HG02678 (cell line): Measurements from ENCODE around the gene POU2AF1.

Source experiments
- ATAC-seq: cut with Tn5 transposase; IDR thresholded peaks from one replicate; pipeline ENCODE4 v1.9.1; 2021; ENCODE audit warnings: mild to moderate bottlenecking, moderate library complexity; ENCODE audit not compliant: unreplicated experiment

The POU2AF1 gene

GRCh38 chr11:111378861-111379601 lies at the start of gene POU2AF1:
POU2AF1 (minus strand) TSS chr11:111379275; CDS start chr11:111379177, 98 bp downstream.
- ATAC-seq: peak; percentile 72

DNA sequence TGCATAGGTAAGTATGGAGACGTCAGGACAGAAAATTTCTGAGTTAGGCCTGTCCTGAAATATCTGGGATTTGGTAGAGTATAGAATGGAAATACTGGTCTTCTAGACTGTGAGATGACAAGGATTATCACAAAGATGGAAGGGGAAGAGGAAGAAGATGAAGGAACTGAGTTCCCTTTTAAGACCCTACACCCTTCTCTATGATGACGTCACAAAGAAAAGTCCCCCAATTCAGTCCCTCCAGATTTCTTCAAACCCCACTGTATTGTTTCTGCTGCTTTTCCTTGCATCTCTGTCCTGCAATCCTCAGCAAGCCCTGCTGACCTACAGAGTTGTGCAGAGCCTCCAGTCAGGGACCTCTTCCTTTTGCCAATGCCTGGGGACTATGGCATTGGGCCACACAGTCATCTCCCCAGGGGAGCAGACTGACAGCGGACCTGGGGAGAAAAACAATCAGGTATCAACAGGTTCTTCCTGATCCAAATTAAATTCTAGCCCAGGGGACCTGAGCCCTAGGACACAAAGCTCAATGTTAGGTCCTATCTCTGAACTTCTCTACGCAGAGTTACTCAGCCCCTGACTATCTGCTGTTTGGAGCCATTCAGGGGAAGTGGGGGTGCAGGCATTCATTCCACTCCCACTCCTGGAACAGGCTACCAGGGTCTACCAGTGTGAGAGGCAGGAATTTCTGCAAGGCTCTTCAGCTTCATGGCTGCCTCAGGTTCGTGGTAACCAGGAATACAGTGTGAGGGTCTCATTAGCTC lies 49.2 kb upstream of the POU2AF1 start:
- no peak for ATAC-seq

- ATAC-seq: no peak
Measured at GRCh38 chr11:111427471-111427912, 48.4 kb upstream of the POU2AF1 start.

DNA sequence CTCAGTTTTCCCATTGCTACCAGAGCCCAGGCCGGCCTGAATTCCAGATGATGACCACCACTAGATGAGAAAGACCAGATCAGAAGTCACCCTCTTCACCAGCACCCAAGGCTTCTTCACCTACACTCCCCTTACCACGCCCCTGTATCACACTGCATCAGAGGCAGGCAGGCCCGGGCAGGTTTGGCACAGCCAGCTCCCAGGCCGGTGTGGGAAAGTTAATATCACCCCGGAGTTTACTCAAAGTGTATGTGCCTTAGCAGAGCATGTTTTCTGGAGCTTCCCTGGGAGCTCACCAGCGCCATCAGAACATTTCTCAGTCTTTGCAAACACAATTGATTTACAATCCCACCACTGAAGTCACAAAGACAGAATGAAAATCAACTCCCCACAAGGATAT lies 47.5 kb upstream of the POU2AF1 start:
- ATAC-seq: no peak

DNA sequence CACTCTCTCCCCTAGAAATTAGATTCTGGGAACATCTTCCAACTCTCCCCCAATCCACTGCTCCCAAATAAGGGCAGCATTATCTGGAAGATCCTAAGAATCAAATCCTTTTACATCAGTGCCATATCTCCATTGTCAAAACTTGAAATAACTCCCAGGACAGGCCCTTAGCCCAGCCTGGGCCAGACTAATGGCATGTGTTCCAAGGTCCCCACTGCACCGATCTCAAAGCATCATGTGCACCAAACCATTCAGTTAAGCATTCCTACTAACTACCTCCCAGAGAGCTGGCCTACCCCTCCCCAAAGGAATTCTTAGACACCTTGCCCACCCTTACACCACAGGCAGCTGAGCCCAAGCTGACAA lies 44.2 kb upstream of the POU2AF1 start:
- peak; percentile 3 for ATAC-seq

- ATAC-seq: peak; percentile 82
Measured at GRCh38 chr11:111422494-111423249, 43.6 kb upstream of the POU2AF1 start.

DNA sequence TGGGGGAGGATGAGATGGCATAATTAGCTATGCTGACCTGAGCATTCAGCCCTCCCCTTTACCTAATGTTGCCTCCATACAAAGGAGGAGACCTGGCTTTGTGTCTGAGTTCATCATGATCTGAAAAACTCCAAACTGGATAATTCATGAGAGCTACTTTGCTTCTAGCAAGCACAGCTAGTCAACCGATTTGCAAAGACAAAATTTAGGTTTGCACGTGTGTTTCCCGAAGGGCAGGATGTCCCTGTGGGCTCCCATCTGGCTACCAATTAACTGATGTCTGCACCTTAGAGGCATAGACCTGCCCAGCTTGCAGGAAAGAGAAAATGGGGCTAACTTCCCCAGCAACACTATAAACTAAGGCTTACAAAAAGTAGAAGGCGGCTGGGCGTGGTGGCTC lies 42.2 kb upstream of the POU2AF1 start:
- ATAC-seq: no peak

- no peak for ATAC-seq
Measured at GRCh38 chr11:111419641-111420327, 40.7 kb upstream of the POU2AF1 start.

DNA sequence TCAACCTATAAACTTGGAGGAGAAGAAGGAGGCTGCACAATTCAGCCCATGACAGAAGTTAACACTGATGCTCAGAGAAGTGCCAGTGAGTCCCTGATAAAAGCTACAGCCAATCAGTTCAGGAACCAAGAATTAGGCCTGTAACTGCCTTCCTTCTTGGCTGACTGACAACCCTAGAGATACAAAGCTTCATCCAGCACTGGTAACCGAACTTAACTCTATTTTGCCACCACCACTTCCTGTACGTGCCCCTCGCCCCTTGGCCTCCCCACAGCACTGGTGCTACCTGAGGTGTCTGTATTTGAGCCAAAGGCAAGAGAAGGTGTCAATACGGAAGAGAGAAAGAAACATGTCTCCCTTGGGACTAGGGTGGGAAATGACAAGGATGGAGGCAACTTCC lies 40.1 kb upstream of the POU2AF1 start:
- no peak for ATAC-seq

DNA sequence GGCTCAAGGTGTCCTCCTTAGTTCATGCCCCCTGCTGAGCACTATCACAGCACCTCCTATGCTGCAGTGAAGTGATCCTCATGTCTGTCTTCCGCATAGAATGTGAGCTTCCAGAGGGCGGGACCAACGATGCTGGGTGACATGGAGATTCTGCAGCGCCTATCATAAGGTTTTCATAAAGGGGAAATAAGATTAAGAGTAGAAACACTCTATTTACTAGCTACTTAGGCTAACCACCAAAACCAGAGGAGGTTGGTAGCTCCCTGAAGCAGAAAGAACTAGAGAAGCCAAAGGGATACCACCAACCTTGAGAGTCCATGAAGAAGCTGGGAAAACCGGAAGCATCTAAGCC lies 39.3 kb upstream of the POU2AF1 start:
- ATAC-seq: no peak

GRCh38 chr11:111417766-111418435 lies 38.8 kb upstream of the POU2AF1 start:
- peak; percentile 37 for ATAC-seq

DNA sequence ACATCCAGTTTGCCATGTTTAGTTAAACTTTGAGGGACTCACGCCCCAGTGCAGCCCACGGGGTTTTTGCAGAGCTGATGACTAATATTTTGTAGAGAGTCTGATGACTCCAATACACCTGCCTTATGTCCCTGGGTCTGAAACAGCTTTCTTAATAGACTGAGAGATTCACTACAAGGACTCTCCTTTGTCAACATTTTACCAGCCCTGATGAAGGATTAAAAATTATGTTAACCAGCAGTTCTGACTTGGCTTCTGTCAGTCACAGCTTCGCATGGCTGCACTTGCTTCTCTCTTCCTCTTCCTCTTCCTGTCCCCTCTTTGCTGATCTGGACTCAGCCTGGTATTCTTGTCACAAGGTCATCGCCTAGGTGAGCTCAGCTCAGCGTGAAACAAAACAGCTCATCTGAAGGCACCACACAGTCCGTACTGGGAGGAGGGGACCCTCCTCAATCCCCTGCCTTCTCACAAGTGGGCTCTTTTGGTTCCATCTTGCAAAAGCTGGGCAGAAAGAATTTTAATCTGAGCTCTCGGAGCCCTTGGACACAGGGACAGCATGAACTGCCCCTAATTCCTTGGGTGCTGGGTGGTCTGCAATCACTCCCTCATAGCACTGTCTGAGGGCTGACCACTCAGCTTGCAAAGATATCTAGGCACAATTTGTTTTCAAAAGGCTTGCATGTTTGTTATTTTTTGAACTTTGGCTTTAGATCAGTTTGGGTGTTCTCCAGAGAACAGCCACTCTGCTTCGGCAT lies 38.1 kb upstream of the POU2AF1 start:
- peak; percentile 57 for ATAC-seq

GRCh38 chr11:111416231-111416960 lies 37.3 kb upstream of the POU2AF1 start:
- ATAC-seq: no peak

GRCh38 chr11:111414936-111415335 lies 35.9 kb upstream of the POU2AF1 start:
- no peak for ATAC-seq

DNA sequence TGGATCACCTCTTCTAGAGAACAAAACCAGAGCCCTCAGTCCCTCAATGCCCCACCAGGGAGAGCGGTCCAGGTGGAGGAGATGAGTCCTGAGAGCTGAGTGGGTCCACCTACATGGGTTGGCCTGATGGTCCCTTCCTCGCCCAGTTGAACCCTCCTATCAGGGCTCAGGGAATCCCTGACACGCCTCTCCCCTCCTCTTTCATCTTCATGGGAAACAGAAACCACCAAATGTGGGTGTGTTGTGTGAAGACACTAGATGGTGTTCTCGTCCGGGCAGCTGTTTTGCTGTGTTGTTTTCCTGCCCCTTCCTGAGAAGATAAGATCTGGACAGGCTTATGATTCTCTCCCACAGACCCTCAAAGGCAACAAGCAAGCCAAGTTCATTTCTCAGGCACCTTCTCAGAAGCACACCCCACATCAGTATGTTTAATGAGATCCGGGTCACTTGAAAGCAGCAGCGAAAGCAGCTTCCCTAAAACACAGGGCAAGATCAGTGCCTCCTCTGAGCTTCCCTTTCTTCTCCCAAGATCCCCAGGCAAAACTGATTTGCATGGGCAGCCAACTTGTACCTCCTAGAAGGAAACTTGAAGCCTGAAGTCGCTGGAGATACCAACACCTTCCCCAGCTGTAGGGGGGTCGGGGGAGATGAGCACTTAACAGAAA lies 35.3 kb upstream of the POU2AF1 start:
- ATAC-seq: peak; percentile 28

GRCh38 chr11:111413849-111414248 lies 34.8 kb upstream of the POU2AF1 start:
- no peak for ATAC-seq

DNA sequence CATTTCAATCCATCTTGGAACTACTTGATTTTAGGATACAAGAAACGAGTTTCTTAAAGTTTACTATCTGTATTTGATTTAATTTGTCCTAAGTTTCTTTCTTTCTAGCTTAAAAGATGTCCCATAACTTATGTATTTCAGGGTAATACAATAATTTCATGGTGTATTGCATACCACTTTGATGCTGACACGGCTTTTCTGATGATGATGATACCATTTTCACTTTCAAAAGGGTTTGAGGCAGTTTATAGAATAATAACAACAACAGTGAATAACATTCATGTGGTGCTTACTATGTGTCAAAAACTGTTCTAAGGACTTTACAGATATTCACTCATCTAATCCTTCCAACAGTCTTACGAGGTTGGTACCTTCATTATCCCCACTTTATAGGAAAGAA lies 33.2 kb upstream of the POU2AF1 start:
- ATAC-seq: no peak

- ATAC-seq: no peak
Measured at GRCh38 chr11:111411456-111411855, 32.4 kb upstream of the POU2AF1 start.

DNA sequence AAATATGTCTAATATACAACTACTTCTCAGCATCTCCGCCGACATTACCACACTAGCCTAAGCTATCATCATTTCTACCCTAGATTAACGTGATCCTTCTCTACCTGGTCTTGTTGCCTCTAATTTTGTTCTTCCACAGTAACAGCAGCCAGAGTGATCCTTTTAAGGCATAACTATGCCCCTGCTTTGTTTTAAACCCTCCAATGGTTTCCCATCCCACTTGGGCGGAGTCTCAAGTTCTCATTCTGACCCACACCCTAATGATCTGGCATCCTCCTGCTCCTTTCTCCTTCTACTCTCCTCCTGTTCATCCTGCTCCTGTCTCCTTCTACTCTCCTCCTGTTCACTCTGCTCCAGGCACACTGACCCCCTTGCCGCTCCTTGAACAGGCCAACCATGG lies 31.9 kb upstream of the POU2AF1 start:
- no peak for ATAC-seq
